HG03097 (cell line): ENCODE results near the gene RNF130.

ENCODE experiments used
- ATAC-seq: cut with Tn5 transposase; IDR thresholded peaks from one replicate; pipeline ENCODE4 v1.9.1; 2021; ENCODE audit not compliant: unreplicated experiment, low FRiP score

The RNF130 gene

GRCh38 chr5:180071531-180072255 is at the start of gene RNF130:
TSS of gene RNF130 (minus strand) at chr5:180071759. CDS start at chr5:180071702, 57 bp downstream.
- no peak for ATAC-seq

DNA sequence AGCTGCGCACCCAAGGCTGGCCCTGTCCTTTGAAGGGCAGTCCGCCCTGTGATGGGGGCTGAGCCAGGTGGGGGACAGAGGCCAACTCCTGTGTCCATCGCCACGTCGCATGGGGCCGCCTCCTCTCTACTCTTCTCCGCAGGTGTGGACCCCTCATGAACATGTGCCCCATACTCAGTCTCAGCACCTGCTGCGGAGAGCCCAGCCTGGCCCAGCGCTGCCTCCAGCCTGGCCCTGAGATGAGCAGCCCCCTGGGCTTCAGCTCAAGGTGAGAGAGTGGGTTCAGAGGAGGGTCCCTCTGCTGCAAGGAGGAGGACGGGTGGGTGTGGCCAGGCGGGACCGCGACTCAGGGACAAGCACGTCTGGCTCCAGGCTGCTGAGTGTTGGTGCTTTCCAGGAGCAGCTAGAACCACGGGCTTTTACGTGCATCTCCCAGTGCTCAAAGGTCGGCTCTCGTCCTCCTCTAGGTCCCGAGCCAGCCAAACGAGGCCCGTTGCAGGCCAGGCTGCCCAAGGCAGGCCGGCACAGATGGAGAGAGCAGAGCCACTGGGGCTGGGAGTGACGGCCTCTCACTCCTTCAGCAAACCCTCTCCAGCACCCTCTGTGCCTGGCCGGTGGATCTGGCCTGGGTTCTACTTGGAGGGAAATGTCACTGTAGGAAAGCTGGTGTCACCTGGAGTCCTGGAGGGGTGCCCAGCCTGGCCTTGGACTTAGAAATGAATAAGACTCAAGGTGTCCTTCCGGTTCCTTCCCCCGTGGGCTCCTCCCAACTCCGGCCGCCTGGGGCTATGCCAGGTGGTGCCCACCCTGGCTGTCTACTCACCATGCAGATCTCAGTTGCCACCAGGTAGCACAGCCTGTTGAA is 48.9 kb upstream of the RNF130 start:
- no peak for ATAC-seq

DNA sequence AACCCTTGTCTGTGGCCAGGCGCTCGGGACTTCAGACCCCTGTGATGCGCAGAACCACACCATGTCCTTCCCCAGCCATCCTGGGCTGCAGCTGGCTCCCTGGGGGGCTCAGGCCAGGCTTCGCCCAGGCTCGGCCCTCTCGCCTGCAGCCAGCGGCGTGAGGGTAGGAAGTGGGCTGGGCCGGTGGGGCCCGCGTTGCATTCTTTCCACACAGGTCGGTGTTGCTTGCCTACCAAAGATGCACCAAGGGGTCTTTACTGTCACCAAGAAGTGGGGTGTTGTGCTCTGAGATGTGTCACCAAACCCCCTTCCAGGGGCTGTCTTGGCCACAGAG is 48.3 kb upstream of the RNF130 start:
- no peak for ATAC-seq

- ATAC-seq = no peak
These were observed 47.7 kb upstream of the RNF130 start for GRCh38 chr5:180119031-180119902.

- ATAC-seq = no peak
These were observed 46.8 kb upstream of the RNF130 start for GRCh38 chr5:180118391-180118791.

DNA sequence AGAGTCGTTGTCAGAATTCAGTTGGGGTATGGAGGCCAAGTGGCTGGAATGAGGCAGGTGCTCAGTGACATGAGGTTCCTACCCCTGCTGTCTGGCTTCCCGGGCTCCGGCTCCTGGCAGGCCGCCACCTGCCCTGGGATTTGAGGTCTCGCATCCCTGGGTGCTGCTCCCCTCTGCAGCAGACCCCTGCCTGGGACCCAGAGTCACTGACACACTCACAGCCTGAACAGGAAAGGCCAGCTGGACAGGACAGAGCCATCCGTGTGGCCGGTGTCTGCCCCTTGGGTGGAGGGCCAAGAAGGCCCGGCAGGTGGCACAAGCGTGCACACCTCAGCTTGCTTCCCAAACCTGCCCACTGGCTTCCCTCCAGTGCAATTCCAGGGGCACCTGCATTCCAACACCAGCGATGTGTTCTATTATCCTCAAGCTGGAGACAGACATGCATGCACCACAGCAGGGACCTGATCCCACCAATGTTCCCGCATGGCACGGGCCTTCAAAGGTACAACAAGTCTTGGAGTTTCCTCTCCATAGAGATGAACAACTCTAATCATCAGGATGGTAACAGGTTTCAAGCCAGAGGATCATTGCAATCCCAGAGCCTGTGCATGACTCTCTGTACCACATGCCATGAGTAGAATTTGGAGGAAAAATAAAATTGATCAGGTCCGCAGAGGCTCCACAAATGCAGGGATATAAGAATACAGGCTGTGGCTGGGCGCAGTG is 45.6 kb upstream of the RNF130 start:
- ATAC-seq = no peak

DNA sequence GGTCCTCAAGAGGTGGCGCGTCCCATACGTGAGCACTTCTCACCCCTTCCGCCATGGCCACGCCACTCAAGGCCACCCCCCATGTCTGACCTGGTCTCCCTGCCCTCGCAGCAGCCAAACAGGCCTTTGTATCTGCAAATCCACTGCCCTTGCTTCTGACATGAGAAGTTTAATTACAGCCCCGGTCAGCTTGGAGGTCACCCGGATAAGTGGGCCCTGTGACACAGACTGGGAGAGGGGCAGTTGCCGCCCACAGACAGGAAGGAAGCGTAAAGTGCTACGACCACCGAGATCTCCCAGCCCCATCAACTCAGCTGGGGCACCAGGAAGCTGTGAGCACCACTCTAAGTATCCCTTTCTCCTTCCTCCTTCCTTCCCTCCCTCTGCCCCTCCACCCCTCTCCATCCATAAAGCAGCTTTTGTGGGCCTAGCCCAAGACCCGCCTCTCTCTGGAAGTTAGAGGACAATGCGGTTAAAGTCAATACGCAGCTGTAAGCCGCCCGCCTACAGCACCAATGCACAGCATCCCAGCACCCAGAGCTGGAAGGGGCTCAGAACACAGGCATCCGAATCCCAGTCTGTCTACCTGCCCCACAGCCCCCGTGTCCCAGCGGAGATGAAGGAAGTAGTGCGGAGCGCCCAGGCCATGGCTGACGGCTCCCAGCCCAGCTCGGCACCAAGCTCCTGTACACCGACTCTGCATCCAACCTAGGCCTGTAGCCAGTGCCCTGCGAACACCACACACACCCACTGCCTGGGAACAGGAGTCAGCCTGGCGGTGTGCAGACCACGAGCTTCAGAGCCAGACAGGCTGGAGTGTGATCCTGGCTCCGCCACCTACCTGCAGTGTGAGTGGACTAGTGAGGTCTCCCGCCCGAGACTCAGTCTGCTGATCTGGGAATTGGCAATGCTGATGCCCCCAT is 44.8 kb upstream of the RNF130 start:
- no peak for ATAC-seq

DNA sequence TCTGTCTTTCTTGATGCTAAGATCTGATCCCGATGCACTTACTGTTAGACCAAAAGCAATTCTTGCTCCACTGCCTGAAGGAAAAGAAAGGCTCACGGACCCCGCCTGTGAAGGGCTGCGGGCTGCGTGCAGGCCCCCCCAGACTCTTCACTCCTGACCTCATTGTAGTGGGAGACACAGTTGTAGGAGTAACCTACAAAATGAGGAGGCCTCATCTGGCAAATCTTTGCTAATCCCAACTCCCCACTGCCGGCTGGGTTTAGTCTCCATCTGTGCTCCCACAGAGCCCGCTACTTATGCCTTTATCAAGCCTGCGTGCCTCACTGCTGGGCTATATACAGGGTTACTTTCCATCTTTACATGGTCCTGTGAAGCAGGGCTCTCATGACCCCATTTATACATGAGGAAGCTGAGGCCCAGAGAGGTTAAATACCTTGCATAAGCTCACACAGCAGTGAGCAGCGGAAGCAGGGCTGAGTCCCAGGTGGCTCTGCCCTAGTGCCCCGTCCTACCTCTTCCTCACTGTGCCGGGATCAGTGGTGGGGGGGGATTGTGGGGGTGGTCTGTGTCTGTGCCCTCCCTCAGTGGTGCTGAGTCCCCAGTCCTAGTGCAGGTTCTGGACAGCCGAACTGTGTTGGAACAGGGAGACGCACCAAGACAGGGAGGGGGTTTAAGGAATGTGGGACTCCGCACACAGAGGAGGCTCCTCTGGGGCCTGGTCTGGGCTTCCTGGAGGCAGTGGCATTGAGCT is 43.9 kb upstream of the RNF130 start:
- no peak for ATAC-seq

DNA sequence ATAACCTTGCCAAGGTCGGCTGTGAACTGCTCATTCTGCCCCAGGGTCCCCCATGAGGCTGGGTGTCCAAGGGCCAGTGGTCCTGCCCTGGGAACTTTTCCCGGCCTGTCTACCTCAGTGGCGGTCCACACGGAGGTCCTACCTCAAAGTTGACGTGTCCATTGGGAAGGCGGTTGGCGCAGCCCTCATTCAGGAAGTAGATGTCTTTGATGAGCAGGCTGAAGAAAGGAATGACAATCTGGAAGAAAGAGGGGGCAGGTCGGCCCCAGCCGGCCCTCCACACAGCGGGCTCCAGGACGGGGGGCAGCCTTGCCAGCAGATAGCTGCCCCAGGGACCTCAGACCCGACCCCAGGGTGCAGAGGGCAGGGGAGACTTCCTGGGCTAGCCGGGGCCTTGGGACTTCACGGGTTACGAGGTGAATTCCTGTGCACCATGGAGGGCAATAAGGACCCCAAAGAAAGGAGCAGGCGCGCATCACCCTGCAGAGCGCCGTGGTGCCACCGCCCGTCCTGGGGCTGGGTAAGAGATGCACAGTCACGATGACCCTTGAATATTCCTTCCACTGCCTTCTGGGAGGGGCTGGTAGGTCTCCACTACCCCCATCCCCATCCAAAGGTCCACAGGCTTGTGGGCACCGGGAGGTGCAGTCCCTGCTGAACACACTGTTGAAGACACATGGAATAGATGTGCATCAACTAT is 42.9 kb upstream of the RNF130 start:
- ATAC-seq = no peak

GRCh38 chr5:180113660-180114303 is 42.2 kb upstream of the RNF130 start:
- no peak for ATAC-seq

DNA sequence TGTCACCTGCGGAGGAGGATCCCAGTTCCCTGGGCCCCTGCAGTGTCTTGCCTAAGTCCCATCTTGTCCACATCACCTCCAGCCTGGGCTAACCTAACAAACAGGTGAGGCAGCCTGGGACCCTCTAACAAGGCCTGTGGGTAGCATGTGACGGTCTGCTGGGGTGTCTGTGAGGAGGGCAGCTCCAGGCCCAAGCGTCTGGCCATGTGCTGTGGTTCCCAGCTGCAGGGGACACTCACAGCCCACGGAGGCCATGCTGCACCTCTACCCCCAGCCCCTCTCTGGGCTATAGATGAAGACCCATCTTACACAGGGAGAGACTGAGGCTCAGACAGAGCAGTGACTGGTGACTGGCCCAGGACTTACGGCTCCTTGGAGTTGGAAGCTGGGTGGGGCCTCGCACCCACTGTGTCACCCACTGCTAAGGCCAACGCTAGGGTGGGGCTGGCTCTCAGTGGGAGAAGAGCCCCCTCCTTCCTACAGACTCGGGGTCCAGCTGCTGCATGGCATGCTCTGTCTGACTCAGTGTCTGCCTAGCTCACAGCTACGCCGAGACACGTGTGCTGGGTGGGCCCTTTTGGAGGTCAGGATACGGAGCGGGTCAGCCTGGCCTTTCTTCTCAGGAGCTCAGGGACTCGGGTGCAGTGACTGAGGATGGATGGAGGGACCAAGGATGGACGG is 40.8 kb upstream of the RNF130 start:
- no peak for ATAC-seq

GRCh38 chr5:180111273-180112002 is 39.9 kb upstream of the RNF130 start:
- ATAC-seq = no peak

DNA sequence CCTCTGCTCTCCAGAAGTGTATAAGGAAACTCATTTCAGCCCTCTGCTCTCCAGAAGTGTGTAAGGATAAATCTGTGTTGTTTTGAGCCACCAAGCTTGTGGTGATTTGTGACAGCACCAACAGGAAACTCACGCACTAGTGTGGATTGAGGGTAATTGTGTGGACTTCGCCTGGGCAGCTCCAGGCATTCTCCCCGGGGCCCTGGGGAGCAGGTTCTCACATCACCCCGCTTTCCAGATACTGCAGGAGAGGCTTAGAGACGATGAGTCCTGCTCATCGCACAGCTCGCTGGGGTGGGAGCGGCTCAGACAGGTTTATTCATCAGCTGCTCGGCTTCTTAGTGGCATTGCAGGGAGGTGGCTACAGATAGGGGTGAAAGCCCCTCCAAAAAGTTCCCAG is 38.4 kb upstream of the RNF130 start:
- no peak for ATAC-seq

DNA sequence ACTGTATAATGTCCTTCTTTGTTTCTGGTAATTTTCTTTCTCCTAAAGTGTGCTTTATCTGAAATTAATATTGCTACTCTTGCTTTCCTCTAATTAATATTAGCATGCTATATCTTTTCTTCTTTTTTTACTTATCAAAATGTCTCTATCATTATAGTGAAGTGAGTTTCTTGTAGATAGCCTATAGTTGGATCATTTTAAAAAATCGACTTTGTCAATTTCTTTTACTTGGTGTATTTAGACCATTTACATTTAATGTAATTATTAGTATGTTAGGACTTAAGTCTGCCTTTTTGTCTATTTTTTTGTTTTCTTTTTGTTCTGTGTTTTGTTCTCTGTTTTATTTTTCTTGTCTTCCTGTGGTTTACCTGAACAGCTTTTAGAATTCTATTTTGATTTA is 35.4 kb upstream of the RNF130 start:
- no peak for ATAC-seq

- ATAC-seq = no peak
These were observed 34.3 kb upstream of the RNF130 start for GRCh38 chr5:180105827-180106312.

DNA sequence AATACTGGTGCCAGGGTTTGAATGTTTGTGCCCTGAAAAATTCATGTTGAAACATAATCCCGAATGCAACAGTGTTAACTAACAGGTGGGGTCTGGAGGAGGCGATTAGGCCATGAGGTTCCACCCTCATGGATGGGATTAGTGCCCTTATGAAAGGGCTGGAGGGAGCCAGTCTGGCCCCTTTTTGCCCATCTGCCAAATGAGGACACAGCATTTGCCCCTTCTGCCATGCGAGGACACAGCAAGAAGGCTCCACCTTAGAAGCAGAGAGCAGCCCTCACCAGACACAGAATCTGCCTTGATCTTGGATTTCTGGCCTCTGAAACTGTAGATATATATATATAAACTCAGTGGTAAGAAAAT is 32.6 kb upstream of the RNF130 start:
- no peak for ATAC-seq
